ENCODE data around the gene WNK3.

GRCh38 chrX:54166915-54167314 lies 190.9 kb downstream of the WNK3 start:
- TF ChIP-seq EP300 (IDR thresholded peaks at IDR 0.05; ENCODE audit: borderline replicate concordance in 1 of 2, low read depth in 1 of 2, low read length in 1 of 2) = no peak
- TF ChIP-seq TAF1 (IDR thresholded peaks at IDR 0.05; ENCODE audit: borderline replicate concordance, low read depth, low read length) = no peak
- no peak for TF ChIP-seq IRF3 (IDR thresholded peaks at IDR 0.05; ENCODE audit: low read depth, low read length)
- TF ChIP-seq TCF12 (IDR thresholded peaks at IDR 0.05) = 0 out of 2 replicates have a peak, but pooled peaks have one; percentile 25
